Psoas muscle (tissue), 8 donors: ENCODE data around the gene ZNG1A. TPM values are rescaled to one million over a fixed set of nuclear protein-coding genes. Genes with fewer than 3 reads are reported as not detected.
"Not testable (repeated sequence)": the region's sequence is repeated elsewhere in the genome, so short reads cannot be mapped to it uniquely, and the experiment has no call there.

Experiments used
- ATAC-seq, 4 donors: fragments of 200-7000 bp; cut with Tn5 transposase; one replicate each; pipeline ENCODE4 v1.9.1; 2020; ENCODE audit warnings: moderate library complexity in 3 of 4, mild to moderate bottlenecking in 2 of 4
- DNase-seq, 2 donors: peaks; one replicate each; pipeline ENCODE4 v3.0.0-alpha.2; 2020
- H3K27ac ChIP-seq: fragments of 200-600 bp; one replicate; pipeline ENCODE4 v1.8.0; 2022
- H3K27me3 ChIP-seq, 3 donors: fragments of 200-600 bp in 1 of 3; one replicate each; pipeline versions ENCODE4 v1.6.1 to v1.8.0; 2013 to 2022; ENCODE audit warnings: low read length in 2 of 3, mild to moderate bottlenecking in 2 of 3, moderate library complexity in 1 of 3; ENCODE audit not compliant: insufficient read depth in 3 of 3
- H3K36me3 ChIP-seq, 2 donors: fragments of 200-600 bp in 1 of 2; one replicate each; pipeline versions ENCODE4 v1.6.1 to v1.8.0; 2013 to 2022; ENCODE audit warnings: low read depth in 1 of 2, mild to moderate bottlenecking in 1 of 2, moderate library complexity in 1 of 2; ENCODE audit not compliant: insufficient read depth in 1 of 2
- H3K4me1 ChIP-seq: fragments of 200-600 bp; one replicate; pipeline ENCODE4 v1.8.0; 2022
- H3K4me3 ChIP-seq: fragments of 200-600 bp; one replicate; pipeline ENCODE4 v1.8.0; 2022; ENCODE audit warnings: mild to moderate bottlenecking
- H3K9me3 ChIP-seq: fragments of 200-600 bp; one replicate; pipeline ENCODE4 v1.8.0; 2022
- WGBS, 3 donors: extraction: QIAGEN DNeasy Blood & Tissue Kit; methylation state at CpG; one replicate each; pipeline versions ENCODE4 v1.1.6 to v1.1.7; 2013; 5-methylcytosine and 5-hydroxymethylcytosine counted together
- intact Hi-C, 2 donors: fragments of 100-400 bp; cut with DNase I; formaldehyde crosslinking; loops; one replicate each; pipeline versions ENCODE4 v1.11.0 to v1.14.2; 2022
- polyA plus RNA-seq, 3 donors: library from polyadenylated mRNA; stranded (reverse); fragments of 200-250 nt; gene quantifications; one replicate each; pipeline ENCODE4 v1.2.3, GENCODE V29; 2013
- total RNA-seq, 4 donors: library from RNA; stranded (reverse); fragmentation: NEBNext Ultra II Directional in 2 of 4; extraction: Animal tissue kit (Norgen Biotek cat#: 25700) in 2 of 4; gene quantifications; one replicate each; pipeline versions ENCODE4 v1.2.1 to v1.2.4, GENCODE V29; 2021 to 2023
- donor health status: healthy with polysubstance abuse.
- donor health status: DM: no; HTN: no; CAD: no; lungs with moderate emphysema.
- donor health status: Bipolar disorder and iron deficiency.
- donor health status: healthy.
- donor health status: DM: yes; HTN: yes; CAD: no.
- donor health status: DM: no; HTN: no; CAD: no.
- donor health status: DM: no; HTN: no; CAD: no.
- donor health status: DM: yes; HTN: yes; CAD: no.

ZNG1A gene
- total and polyA plus RNA-seq, 7 donors, result 12.0 to 38.4 (median 17.7) TPM

DNA sequence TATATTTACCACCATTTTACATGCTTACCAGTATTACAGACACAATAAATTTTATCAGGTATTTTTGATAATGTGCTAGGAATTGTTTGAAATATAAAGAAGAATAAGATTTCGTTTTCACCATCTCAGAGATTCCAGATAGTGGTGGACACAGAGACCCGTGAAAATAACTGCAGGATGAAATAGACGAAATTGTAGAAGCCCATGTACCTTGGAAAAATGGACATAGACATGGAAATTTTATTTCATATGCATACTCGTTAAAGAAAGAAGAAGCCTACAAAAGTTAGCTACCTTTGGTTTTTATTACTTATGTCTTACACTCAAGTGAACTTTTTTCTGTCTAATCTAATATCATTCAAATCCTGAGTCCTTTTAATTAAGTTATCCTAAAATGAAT lies 68.2 kb downstream of the ZNG1A start:
- H3K27ac ChIP-seq, ATAC-seq, H3K9me3 ChIP-seq, DNase-seq, intact Hi-C loops, H3K4me1 ChIP-seq, H3K36me3 ChIP-seq, H3K4me3 ChIP-seq: not testable (repeated sequence)
- H3K27me3 ChIP-seq, result peaks cover 2 to 72% (median 7%) of the 10 kb centered on the region in 3 donors
- WGBS, 3 donors, result 27 to 35% (median 33%) methylated on average over 4 of the region's 4 CpGs

- ATAC-seq, result peak in 2 of 4 donors; percentile 29 to 44
- H3K36me3 ChIP-seq, H3K27ac ChIP-seq, H3K9me3 ChIP-seq, DNase-seq, H3K4me3 ChIP-seq, intact Hi-C loops, H3K4me1 ChIP-seq: not testable (repeated sequence)
- H3K27me3 ChIP-seq, result peaks cover 2 to 64% (median 7%) of the 10 kb centered on the region in 3 donors
- WGBS, 3 donors, result 21 to 28% (median 23%) methylated on average over 5 to 6 of the region's 8 CpGs
Measured at GRCh38 chr9:109540-109939, 69.3 kb downstream of the ZNG1A start.

- intact Hi-C loops, H3K4me3 ChIP-seq, H3K9me3 ChIP-seq, H3K36me3 ChIP-seq, H3K4me1 ChIP-seq, DNase-seq, ATAC-seq, H3K27ac ChIP-seq: not testable (repeated sequence)
- 18 to 27% (median 22%) methylated on average over 16 to 21 of the region's 22 CpGs for WGBS, 3 donors
- peaks cover 2 to 57% (median 7%) of the 10 kb centered on the region in 3 donors for H3K27me3 ChIP-seq
Measured at GRCh38 chr9:108742-109495, 69.9 kb downstream of the ZNG1A start.

- H3K27ac ChIP-seq, H3K36me3 ChIP-seq, ATAC-seq, intact Hi-C loops, DNase-seq, H3K9me3 ChIP-seq, H3K4me3 ChIP-seq, H3K4me1 ChIP-seq: not testable (repeated sequence)
- H3K27me3 ChIP-seq, result peaks cover 0 to 35% (median 2%) of the 10 kb centered on the region in 3 donors
- WGBS, 3 donors, result 81 to 83% (median 83%) methylated on average over 8 of the region's 8 CpGs
Measured at GRCh38 chr9:105991-106390, 72.9 kb downstream of the ZNG1A start.

GRCh38 chr9:100430-100829 lies 78.4 kb downstream of the ZNG1A start:
- H3K4me3 ChIP-seq, H3K27ac ChIP-seq, H3K36me3 ChIP-seq, H3K27me3 ChIP-seq, ATAC-seq, H3K9me3 ChIP-seq, intact Hi-C loops, H3K4me1 ChIP-seq, DNase-seq: not testable (repeated sequence)
- WGBS, 3 donors, result 40 to 67% (median 50%) methylated on average over 9 of the region's 9 CpGs

DNA sequence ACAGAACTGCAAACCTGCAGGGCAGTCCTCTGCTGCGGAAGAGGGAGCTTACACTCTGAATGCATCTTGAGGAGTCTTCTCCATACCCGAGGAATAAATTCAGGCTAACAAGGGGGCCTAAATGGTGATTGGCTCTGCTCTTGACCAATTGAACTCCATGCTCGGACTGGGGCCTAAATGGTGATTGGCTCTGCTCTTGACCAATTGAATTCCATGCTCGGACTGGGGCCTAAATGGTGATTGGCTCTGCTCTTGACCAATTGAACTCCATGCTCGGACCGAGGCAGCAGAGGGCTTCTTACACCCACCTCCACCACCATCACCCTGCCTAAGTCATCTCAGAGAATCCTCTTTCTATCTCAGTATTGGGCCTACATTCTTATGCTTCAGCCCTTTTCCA lies 79.0 kb downstream of the ZNG1A start:
- H3K27me3 ChIP-seq, H3K9me3 ChIP-seq, H3K27ac ChIP-seq, H3K4me1 ChIP-seq, intact Hi-C loops, DNase-seq, H3K36me3 ChIP-seq, H3K4me3 ChIP-seq, ATAC-seq: not testable (repeated sequence)
- 86 to 91% (median 87%) methylated on average over 6 of the region's 6 CpGs for WGBS, 3 donors

DNA sequence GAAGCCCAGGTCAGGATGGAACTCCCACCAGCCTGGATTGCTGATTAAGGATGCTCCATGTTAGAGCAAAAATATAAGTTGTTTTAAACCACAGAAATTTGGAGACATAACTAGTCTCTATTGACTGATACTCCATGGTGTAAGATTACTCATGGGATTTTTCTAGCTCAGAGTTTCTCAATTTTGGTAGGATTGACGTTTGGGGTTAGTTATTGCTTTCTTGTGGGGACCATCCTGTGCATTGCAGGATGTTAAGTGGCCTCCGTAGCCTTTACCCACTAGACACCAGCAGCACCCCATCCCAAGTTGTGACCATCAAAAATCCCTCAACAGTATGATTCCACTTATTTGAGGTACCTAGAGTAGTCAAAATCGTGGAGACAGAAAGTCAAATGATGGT lies 80.1 kb downstream of the ZNG1A start:
- H3K27ac ChIP-seq, H3K36me3 ChIP-seq, ATAC-seq, intact Hi-C loops, H3K4me1 ChIP-seq, DNase-seq, H3K4me3 ChIP-seq, H3K27me3 ChIP-seq, H3K9me3 ChIP-seq: not testable (repeated sequence)
- 78 to 83% (median 82%) methylated on average over 2 to 3 of the region's 3 CpGs for WGBS, 3 donors

DNA sequence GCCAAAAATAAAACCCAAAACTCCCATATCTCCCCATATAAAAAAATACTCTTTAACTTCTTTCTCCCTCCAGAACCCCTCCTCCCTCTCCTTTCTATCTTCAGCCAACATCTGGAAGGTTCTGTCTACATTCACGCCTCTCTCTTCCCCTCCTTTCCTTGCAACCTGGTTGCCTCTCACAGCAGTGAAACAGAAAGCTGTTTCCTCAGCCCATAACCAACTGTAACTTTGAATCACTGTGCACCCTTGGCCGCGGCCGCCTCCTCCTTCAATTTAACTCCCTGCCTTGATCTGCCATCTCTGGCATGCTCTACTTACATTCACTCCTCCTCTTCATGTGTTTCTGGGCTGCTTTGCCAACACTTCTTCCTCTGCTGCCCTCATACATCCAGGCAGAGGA lies 83.9 kb downstream of the ZNG1A start:
- ATAC-seq, H3K4me3 ChIP-seq: not testable (repeated sequence)
- 44 to 78% (median 68%) methylated on average over 1 to 4 of the region's 4 CpGs for WGBS, 3 donors

DNA sequence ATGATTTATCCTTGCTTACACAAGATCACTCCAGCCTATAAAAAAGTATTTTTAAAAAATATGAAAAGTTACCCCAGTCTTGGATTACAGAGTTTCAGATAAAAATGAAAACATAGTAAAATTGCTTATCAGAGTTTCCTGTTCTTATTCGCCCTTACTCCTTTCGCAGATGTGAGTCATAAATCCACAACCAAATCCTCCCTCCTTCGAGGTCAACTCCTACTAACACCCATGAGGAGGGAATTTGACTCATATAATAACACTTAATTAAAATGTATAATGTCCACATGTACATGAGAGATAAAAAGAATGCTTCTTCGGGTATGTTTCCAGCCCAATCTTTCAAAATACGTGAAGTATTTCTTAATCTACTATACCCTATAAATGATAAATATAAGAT lies 84.5 kb downstream of the ZNG1A start:
- intact Hi-C loops, ATAC-seq: not testable (repeated sequence)

More for the DNA sequence above, 83.9 kb downstream of the ZNG1A start:
- H3K27me3 ChIP-seq, H3K9me3 ChIP-seq, intact Hi-C loops, H3K36me3 ChIP-seq, H3K27ac ChIP-seq, DNase-seq, H3K4me1 ChIP-seq: not testable (repeated sequence)

DNA sequence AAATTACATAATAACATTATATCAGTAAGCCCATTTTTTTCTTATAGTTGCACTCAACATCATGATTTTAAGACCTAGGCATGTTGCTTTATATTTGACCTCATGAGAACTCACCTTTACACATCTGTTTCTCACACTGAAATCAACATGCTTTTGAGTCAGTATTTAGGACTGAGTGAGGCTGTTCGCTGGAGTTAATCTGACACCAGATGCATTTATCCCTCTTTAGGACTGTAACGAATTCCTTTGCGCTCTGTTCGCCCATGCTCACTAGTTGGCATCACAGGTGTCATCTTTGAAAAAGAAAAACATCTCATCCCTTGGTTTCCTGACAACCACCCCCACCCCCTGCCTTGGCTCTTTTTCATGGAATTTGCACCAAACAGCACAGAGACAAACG lies 84.9 kb downstream of the ZNG1A start:
- intact Hi-C loops, result not testable (repeated sequence)
- 46 to 69% (median 53%) methylated on average over 4 of the region's 5 CpGs for WGBS, 3 donors

More for the DNA sequence above, 84.5 kb downstream of the ZNG1A start:
- not testable (repeated sequence) for H3K4me3 ChIP-seq, H3K4me1 ChIP-seq, H3K27me3 ChIP-seq, DNase-seq, H3K27ac ChIP-seq, H3K9me3 ChIP-seq, H3K36me3 ChIP-seq
- 73 to 79% (median 73%) methylated on average over 3 to 4 of the region's 5 CpGs for WGBS, 3 donors

GRCh38 chr9:90851-91250 lies 88.0 kb downstream of the ZNG1A start:
- 61 to 81% (median 79%) methylated on average over 1 of the region's 1 CpG for WGBS, 3 donors
- H3K4me1 ChIP-seq, H3K9me3 ChIP-seq, H3K27me3 ChIP-seq, intact Hi-C loops, DNase-seq, H3K27ac ChIP-seq, ATAC-seq, H3K4me3 ChIP-seq, H3K36me3 ChIP-seq: not testable (repeated sequence)

More for the DNA sequence above, 84.9 kb downstream of the ZNG1A start:
- not testable (repeated sequence) for H3K27ac ChIP-seq, H3K4me3 ChIP-seq, H3K4me1 ChIP-seq, ATAC-seq, H3K27me3 ChIP-seq, H3K36me3 ChIP-seq, H3K9me3 ChIP-seq, DNase-seq
